Caki2 (cell line): ENCODE measurements around the gene EPS8L3. TPM values are rescaled to one million over a fixed set of nuclear protein-coding genes. Genes with fewer than 3 reads are reported as not detected.

Experiments used
- DNase-seq: peaks from one replicate; pipeline ENCODE4 v3.0.0-alpha.2; 2015; ENCODE audit warnings: low read depth
- in situ Hi-C: cut with HindIII; loops from 2 replicates; pipeline ENCODE4 v1.10.0; 2016; ENCODE audit warnings: low sequenced_read_pairs, low pct_unique_long_range_greater_than_20kb, mixed read lengths
- total RNA-seq: library from RNA; depleted of rRNA; stranded (reverse); fragments of >200 nt; shearing (Covaris generic); gene quantifications from 2 replicates; pipeline ENCODE4 v1.2.3, GENCODE V29; 2014; ENCODE audit warnings: low replicate concordance

The EPS8L3 gene
- total RNA-seq, 1 experiment from 2014 or later: not detected

- in situ Hi-C loops: no loop called here
- no peak for DNase-seq
Observed at GRCh38 chr1:109785446-109786111, 21.9 kb upstream of the EPS8L3 start.

GRCh38 chr1:109784551-109785252 lies 21.0 kb upstream of the EPS8L3 start:
- DNase-seq: no peak
- in situ Hi-C loops: no loop called here

GRCh38 chr1:109783436-109783835 lies 19.7 kb upstream of the EPS8L3 start:
- in situ Hi-C loops: no loop called here
- DNase-seq: peak; percentile 81

GRCh38 chr1:109782927-109783326 lies 19.2 kb upstream of the EPS8L3 start:
- in situ Hi-C loops: no loop called here
- DNase-seq: no peak

- no peak for DNase-seq
- in situ Hi-C loops: no loop called here
Observed at GRCh38 chr1:109782514-109782913, 18.8 kb upstream of the EPS8L3 start.

- in situ Hi-C loops: no loop called here
- no peak for DNase-seq
Observed at GRCh38 chr1:109781806-109782205, 18.1 kb upstream of the EPS8L3 start.

GRCh38 chr1:109780982-109781381 lies 17.3 kb upstream of the EPS8L3 start:
- in situ Hi-C loops: no loop called here
- no peak for DNase-seq

- DNase-seq: no peak
- in situ Hi-C loops: no loop called here
Observed at GRCh38 chr1:109777980-109778625, 14.4 kb upstream of the EPS8L3 start.

GRCh38 chr1:109777436-109777835 lies 13.7 kb upstream of the EPS8L3 start:
- no peak for DNase-seq
- in situ Hi-C loops: no loop called here

GRCh38 chr1:109776911-109777310 lies 13.2 kb upstream of the EPS8L3 start:
- DNase-seq: peak; percentile 73
- in situ Hi-C loops: no loop called here

GRCh38 chr1:109776206-109776835 lies 12.6 kb upstream of the EPS8L3 start:
- DNase-seq: no peak
- in situ Hi-C loops: no loop called here

- in situ Hi-C loops: no loop called here
- no peak for DNase-seq
Observed at GRCh38 chr1:109775398-109775797, 11.7 kb upstream of the EPS8L3 start.

- in situ Hi-C loops: no loop called here
- no peak for DNase-seq
Observed at GRCh38 chr1:109773900-109774485, 10.3 kb upstream of the EPS8L3 start.

- peak; percentile 64 for DNase-seq
- in situ Hi-C loops: no loop called here
Observed at GRCh38 chr1:109773203-109773899, 9.6 kb upstream of the EPS8L3 start.

- in situ Hi-C loops: no loop called here
Observed at GRCh38 chr1:109772658-109773202, 9.0 kb upstream of the EPS8L3 start.

GRCh38 chr1:109771712-109772657 lies 8.3 kb upstream of the EPS8L3 start:
- in situ Hi-C loops: no loop called here
- no peak for DNase-seq

More at GRCh38 chr1:109772658-109773202, 9.0 kb upstream of the EPS8L3 start:
- DNase-seq: no peak
